CD14-positive monocyte (primary cell): ENCODE data around the gene CYSLTR2. TPM values are rescaled to one million over a fixed set of nuclear protein-coding genes. Genes with fewer than 3 reads are reported as not detected.

ENCODE experiments used
- DNase-seq, 3 donors: peaks; one replicate each; pipeline ENCODE4 v3.0.0-alpha.2; 2011 to 2022
- H2AFZ ChIP-seq: 2 replicates; pipeline ENCODE4 v1.6.0; 2012; ENCODE audit warnings: mild to moderate bottlenecking, low read depth, low read length, inconsistent platforms; ENCODE audit not compliant: insufficient read depth, poor library complexity, severe bottlenecking
- H3K27ac ChIP-seq, 2 donors: 1 replicate in 1 of 2; 2 replicates in 1 of 2; pipeline ENCODE4 v1.5.1; 2012 to 2013; ENCODE audit warnings: low read length in 2 of 2, control low read depth in 1 of 2, inconsistent platforms in 1 of 2, low read depth in 1 of 2, mild to moderate bottlenecking in 1 of 2
- H3K27me3 ChIP-seq, 2 donors: one replicate each; pipeline versions ENCODE4 v1.6.0 to v1.6.1; 2011 to 2013; ENCODE audit warnings: low read length in 2 of 2; ENCODE audit not compliant: control insufficient read depth in 2 of 2, insufficient read depth in 2 of 2
- H3K36me3 ChIP-seq, 2 donors: replicated peaks in 1 of 2; 1 replicate in 1 of 2; 2 replicates in 1 of 2; pipeline versions ENCODE4 v1.5.1 to v1.6.1; 2012 to 2013; ENCODE audit warnings: low read length in 2 of 2, control low read depth in 1 of 2, inconsistent platforms in 1 of 2, mild to moderate bottlenecking in 1 of 2; ENCODE audit not compliant: insufficient read depth in 2 of 2, control insufficient read depth in 1 of 2
- H3K4me1 ChIP-seq, 2 donors: 1 replicate in 1 of 2; 2 replicates in 1 of 2; pipeline versions ENCODE4 v1.5.1 to v1.6.1; 2012 to 2013; ENCODE audit warnings: low read length in 2 of 2, control low read depth in 1 of 2, inconsistent platforms in 1 of 2, mild to moderate bottlenecking in 1 of 2, moderate library complexity in 1 of 2; ENCODE audit not compliant: insufficient read depth in 2 of 2, control insufficient read depth in 1 of 2
- H3K4me2 ChIP-seq: replicated peaks from 2 replicates; pipeline ENCODE3; 2012; ENCODE audit warnings: low read length, moderate library complexity, mild to moderate bottlenecking; ENCODE audit not compliant: poor library complexity, severe bottlenecking; ENCODE audit errors: extremely low read depth
- H3K4me3 ChIP-seq, 3 experiments: fragments of 200-600 bp in 1 of 3; sonication (generic) in 1 of 3; replicated peaks in 1 of 3; 1 replicate in 2 of 3; 2 replicates in 1 of 3; pipeline ENCODE4 v1.5.1; 2011 to 2013; ENCODE audit warnings: low read length in 3 of 3, mild to moderate bottlenecking in 3 of 3, control low read depth in 2 of 3, low read depth in 2 of 3, inconsistent platforms in 1 of 3, moderate library complexity in 1 of 3
- H3K79me2 ChIP-seq: 2 replicates; pipeline ENCODE4 v1.6.0; 2012; ENCODE audit warnings: mild to moderate bottlenecking, control low read depth, inconsistent platforms, low read length, moderate library complexity; ENCODE audit not compliant: insufficient read depth
- H3K9ac ChIP-seq: 2 replicates; pipeline ENCODE4 v1.6.0; 2017; ENCODE audit warnings: low read length, mild to moderate bottlenecking; ENCODE audit not compliant: insufficient read depth, poor library complexity, severe bottlenecking
- H3K9me3 ChIP-seq, 2 donors: replicated peaks in 1 of 2; 1 replicate in 1 of 2; 2 replicates in 1 of 2; pipeline versions ENCODE4 v1.5.1 to v1.6.1; 2012 to 2013; ENCODE audit warnings: low read length in 2 of 2, control low read depth in 1 of 2; ENCODE audit not compliant: control insufficient read depth in 1 of 2, insufficient read depth in 1 of 2
- H4K20me1 ChIP-seq: 2 replicates; pipeline ENCODE4 v1.6.0; 2012; ENCODE audit warnings: mild to moderate bottlenecking, low read length, control low read depth, moderate library complexity; ENCODE audit not compliant: insufficient read depth
- H3K27ac Mint-ChIP-seq, 7 donors: one replicate each; pipeline ENCODE4 v1.8.0; 2020; ENCODE audit warnings: mild to moderate bottlenecking in 7 of 7, mixed read lengths in 7 of 7, moderate library complexity in 6 of 7, inconsistent platforms in 2 of 7
- H3K27me3 Mint-ChIP-seq, 3 donors: one replicate each; pipeline ENCODE4 v1.8.0; 2021 to 2022; ENCODE audit warnings: low read depth in 3 of 3, mild to moderate bottlenecking in 3 of 3, mixed read lengths in 3 of 3, moderate library complexity in 3 of 3, inconsistent platforms in 1 of 3
- H3K36me3 Mint-ChIP-seq, 2 donors: one replicate each; pipeline ENCODE4 v1.8.0; 2020; ENCODE audit warnings: mixed read lengths in 2 of 2, inconsistent platforms in 1 of 2, mild to moderate bottlenecking in 1 of 2
- H3K4me1 Mint-ChIP-seq: one replicate; pipeline ENCODE4 v1.8.0; 2020; ENCODE audit warnings: mild to moderate bottlenecking, mixed read lengths
- H3K4me3 Mint-ChIP-seq, 2 donors: one replicate each; pipeline ENCODE4 v1.8.0; 2020; ENCODE audit warnings: mild to moderate bottlenecking in 2 of 2, mixed read lengths in 2 of 2, moderate library complexity in 1 of 2
- H3K9me3 Mint-ChIP-seq, 7 donors: one replicate each; pipeline ENCODE4 v1.8.0; 2020 to 2022; ENCODE audit warnings: mixed read lengths in 7 of 7, mild to moderate bottlenecking in 6 of 7, moderate library complexity in 6 of 7, inconsistent platforms in 2 of 7
- CTCF ChIP-seq: fragments of 200-600 bp; IDR thresholded peaks from one replicate; pipeline ENCODE4 v1.8.0; 2022; ENCODE audit warnings: antibody characterized with exemption, mild to moderate bottlenecking
- WGBS: methylation state at CpG from one replicate; pipeline ENCODE4 v1.1.5; 2013; ENCODE audit warnings: missing lambda C conversion rate; ENCODE audit not compliant: insufficient coverage; 5-methylcytosine and 5-hydroxymethylcytosine counted together
- intact Hi-C, 2 donors: fragments of 100-400 bp; cut with micrococcal nuclease; formaldehyde crosslinking; loops; one replicate each; pipeline versions ENCODE4 v1.15.0 to v1.15.1; 2023
- polyA plus RNA-seq, 3 donors: library from polyadenylated mRNA; depleted of rRNA in 1 of 3; unstranded in 2 of 3; stranded (reverse) in 1 of 3; fragments of 300-500 nt in 2 of 3; fragments of >200 nt in 1 of 3; fragmentation: Illumina TruSeq in 2 of 3; gene quantifications; 1 replicate in 2 of 3; 2 replicates in 1 of 3; pipeline ENCODE4 v1.2.3, GENCODE V29; 2012 to 2021

Gene CYSLTR2
- polyA plus RNA-seq, 3 donors = 1.9 to 6.5 (median 4.1) TPM

GRCh38 chr13:48707405-48707804 lies 53.7 kb downstream of the CYSLTR2 start:
- no peaks in the 10 kb centered on the region for H4K20me1 ChIP-seq
- DNase-seq = no peak
- Mint-ChIP-seq H3K4me1 (no peaks in the 10 kb centered on the region), H3K9me3 (peaks cover 9 to 28% (median 16%) of the 10 kb centered on the region in 7 donors), H3K4me3 (no peak overlapping the region), H3K27me3 (peaks cover 0 to 4% (median 0%) of the 10 kb centered on the region in 3 donors), H3K27ac (no peak overlapping the region), H3K36me3 (peaks cover 0 to 3% of the 10 kb centered on the region in 2 donors)
- no peaks in the 10 kb centered on the region for H3K27me3 ChIP-seq
- H3K9ac ChIP-seq = no peak overlapping the region
- no peak overlapping the region for H2AFZ ChIP-seq
- H3K36me3 ChIP-seq = no peaks in the 10 kb centered on the region
- TF ChIP-seq CTCF = no peak
- peaks cover 0 to 8% of the 10 kb centered on the region in 2 donors for H3K9me3 ChIP-seq
- 94% methylated on average over 3 of the region's 5 CpGs for WGBS
- no peaks in the 10 kb centered on the region for H3K79me2 ChIP-seq
- H3K4me1 ChIP-seq = no peaks in the 10 kb centered on the region
- no peak overlapping the region for H3K27ac ChIP-seq
- H3K4me3 ChIP-seq = no peak overlapping the region
- H3K4me2 ChIP-seq = no peak overlapping the region
- intact Hi-C loops = no loop called here

GRCh38 chr13:48708764-48709163 lies 55.0 kb downstream of the CYSLTR2 start:
- H3K36me3 ChIP-seq = no peaks in the 10 kb centered on the region
- H4K20me1 ChIP-seq = no peaks in the 10 kb centered on the region
- peaks cover 0 to 4% (median under 1%) of the 10 kb centered on the region in 3 donors for H3K27me3 Mint-ChIP-seq
- no CpG with 5 or more reads among the region's 1 CpG for WGBS
- no peak overlapping the region for H3K4me2 ChIP-seq
- H3K4me3 ChIP-seq = no peak overlapping the region
- peaks cover 0 to 11% of the 10 kb centered on the region in 2 donors for H3K9me3 ChIP-seq
- H2AFZ ChIP-seq = no peak overlapping the region
- peaks cover 0 to 3% of the 10 kb centered on the region in 2 donors for H3K36me3 Mint-ChIP-seq
- peaks cover 14 to 29% (median 22%) of the 10 kb centered on the region in 7 donors for H3K9me3 Mint-ChIP-seq
- intact Hi-C loops = no loop called here
- no peak for DNase-seq
- H3K4me1 Mint-ChIP-seq = no peaks in the 10 kb centered on the region
- TF ChIP-seq CTCF = no peak
- H3K27ac Mint-ChIP-seq = no peak overlapping the region
- H3K27me3 ChIP-seq = no peaks in the 10 kb centered on the region
- no peak overlapping the region for H3K27ac ChIP-seq
- H3K79me2 ChIP-seq = no peaks in the 10 kb centered on the region
- H3K9ac ChIP-seq = no peak overlapping the region
- no peak overlapping the region for H3K4me3 Mint-ChIP-seq
- H3K4me1 ChIP-seq = no peaks in the 10 kb centered on the region
